ENCODE data around the gene PRC1. TPM values are rescaled to one million over a fixed set of nuclear protein-coding genes. Genes with fewer than 3 reads are reported as not detected.
A peak's percentile ranks its signal among the peaks of the same experiment; 100 is the strongest.

The PRC1 gene
- total RNA-seq, 1 donor from 2014 or later: 11.8 TPM

GRCh38 chr15:90989040-90989768, 5.1 kb downstream of the PRC1 start:
- H2AFZ ChIP-seq (ENCODE audit: low read depth, low read length): no peak overlapping the region
- H3K4me1 ChIP-seq (ENCODE audit: insufficient read depth, low read length): no peaks in the 10 kb centered on the region
- H3K4me2 ChIP-seq (ENCODE audit: low read length): no peak overlapping the region
- no peak overlapping the region for H3K4me3 ChIP-seq (ENCODE audit: insufficient read depth, low read depth, low read length)
- no peak for DNase-seq (ENCODE audit: low read depth)
- Mint-ChIP-seq H3K9me3 (ENCODE audit: unreplicated experiment) (no peaks in the 10 kb centered on the region), H3K4me3 (ENCODE audit: unreplicated experiment) (no peak overlapping the region), H3K27me3 (ENCODE audit: low read depth, unreplicated experiment) (no peaks in the 10 kb centered on the region), H3K4me1 (ENCODE audit: low read depth, unreplicated experiment) (peaks cover 10% of the 10 kb centered on the region), H3K27ac (ENCODE audit: unreplicated experiment) (no peak overlapping the region), H3K36me3 (ENCODE audit: low read depth, unreplicated experiment) (no peaks in the 10 kb centered on the region)
- peaks cover 4% of the 10 kb centered on the region for H4K20me1 ChIP-seq (ENCODE audit: insufficient read depth, low read length)
- no peaks in the 10 kb centered on the region for H3K36me3 ChIP-seq (ENCODE audit: insufficient read depth, low read length)
- no peaks in the 10 kb centered on the region for H3K9me3 ChIP-seq (ENCODE audit: insufficient read depth, low read depth, low read length)
- H3K27me3 ChIP-seq (ENCODE audit: insufficient read depth, low read length): no peaks in the 10 kb centered on the region
- peaks cover 99% of the 10 kb centered on the region for H3K79me2 ChIP-seq (ENCODE audit: insufficient read depth, low read length)
- no peak for FAIRE-seq
- TF ChIP-seq CTCF (IDR thresholded peaks at IDR 0.05; ENCODE audit: insufficient read depth, low read depth, low read length) (no peak), EZH2 (IDR thresholded peaks at IDR 0.05; ENCODE audit: insufficient read depth, low read length) (no peak)
- H3K27ac ChIP-seq (ENCODE audit: low read depth, low read length): no peak overlapping the region
- H3K9ac ChIP-seq (ENCODE audit: low read length): no peak overlapping the region

DNA sequence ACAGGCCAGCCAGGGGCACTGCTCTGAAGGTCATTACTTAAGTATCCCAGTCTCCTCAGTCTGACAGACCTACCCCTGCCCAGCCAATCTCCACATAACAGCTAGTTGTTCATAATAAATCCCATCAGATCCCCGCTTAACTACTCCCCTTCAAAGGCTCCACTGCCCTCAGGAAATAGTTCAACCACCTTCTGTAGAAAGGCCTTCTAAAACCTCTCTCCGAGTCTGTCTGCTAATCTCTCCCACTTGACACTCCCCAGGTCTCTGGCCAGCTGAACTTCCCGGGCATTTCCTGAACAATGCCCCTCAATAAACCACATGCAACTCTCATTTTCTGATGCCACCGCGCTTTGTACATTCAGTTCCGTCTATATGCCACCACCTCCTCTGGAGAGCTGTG, 6.0 kb downstream of the PRC1 start:
- no peaks in the 10 kb centered on the region for H3K4me1 ChIP-seq (ENCODE audit: insufficient read depth, low read length)
- no peak overlapping the region for H3K27ac ChIP-seq (ENCODE audit: low read depth, low read length)
- H3K4me3 ChIP-seq (ENCODE audit: insufficient read depth, low read depth, low read length): no peak overlapping the region
- H3K36me3 ChIP-seq (ENCODE audit: insufficient read depth, low read length): peaks cover 7% of the 10 kb centered on the region
- peak overlapping the region; percentile 22 for H3K4me3 Mint-ChIP-seq (ENCODE audit: unreplicated experiment)
- no peaks in the 10 kb centered on the region for H3K9me3 ChIP-seq (ENCODE audit: insufficient read depth, low read depth, low read length)
- H3K36me3 Mint-ChIP-seq (ENCODE audit: low read depth, unreplicated experiment): no peaks in the 10 kb centered on the region
- H3K4me1 Mint-ChIP-seq (ENCODE audit: low read depth, unreplicated experiment): peaks cover 10% of the 10 kb centered on the region
- H4K20me1 ChIP-seq (ENCODE audit: insufficient read depth, low read length): peaks cover 4% of the 10 kb centered on the region
- H3K27me3 ChIP-seq (ENCODE audit: insufficient read depth, low read length): no peaks in the 10 kb centered on the region
- H3K27ac Mint-ChIP-seq (ENCODE audit: unreplicated experiment): no peak overlapping the region
- H3K79me2 ChIP-seq (ENCODE audit: insufficient read depth, low read length): peaks cover 99% of the 10 kb centered on the region
- no peak for TF ChIP-seq EZH2 (IDR thresholded peaks at IDR 0.05; ENCODE audit: insufficient read depth, low read length)
- TF ChIP-seq CTCF (IDR thresholded peaks at IDR 0.05; ENCODE audit: insufficient read depth, low read depth, low read length): no peak
- H3K9me3 Mint-ChIP-seq (ENCODE audit: unreplicated experiment): no peaks in the 10 kb centered on the region
- H3K4me2 ChIP-seq (ENCODE audit: low read length): no peak overlapping the region
- no peak for DNase-seq (ENCODE audit: low read depth)
- no peak overlapping the region for H3K9ac ChIP-seq (ENCODE audit: low read length)
- H3K27me3 Mint-ChIP-seq (ENCODE audit: low read depth, unreplicated experiment): no peaks in the 10 kb centered on the region
- no peak overlapping the region for H2AFZ ChIP-seq (ENCODE audit: low read depth, low read length)
- FAIRE-seq: no peak

DNA sequence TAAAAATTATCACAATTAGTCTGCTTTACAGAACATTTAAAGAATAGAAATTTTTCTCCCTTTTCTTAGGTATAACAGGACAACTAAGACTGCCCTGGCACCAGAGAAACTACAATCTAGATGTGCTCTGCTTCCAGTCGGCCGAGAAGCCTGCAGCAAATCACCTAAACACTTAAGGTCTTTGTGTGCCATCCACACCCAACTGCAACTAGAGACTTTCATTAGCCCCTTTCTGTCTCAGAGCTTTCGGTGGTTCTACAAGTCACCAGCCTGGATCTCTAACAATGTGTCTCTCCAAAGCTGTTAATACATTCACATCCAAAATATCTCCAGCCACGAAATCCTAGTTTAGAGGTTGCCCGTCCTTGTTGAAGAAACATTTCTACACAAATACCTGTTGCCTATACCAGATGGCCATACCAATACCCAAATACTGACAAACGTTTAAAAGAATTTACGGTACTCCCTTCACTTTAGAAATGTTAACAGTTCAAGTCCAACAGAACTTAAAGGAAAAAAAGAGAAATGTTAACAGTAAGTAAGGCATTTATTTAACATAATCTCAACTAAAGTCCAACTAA, 6.7 kb downstream of the PRC1 start:
- Histone ChIP-seq H3K9me3 (ENCODE audit: insufficient read depth, low read depth, low read length) (no peaks in the 10 kb centered on the region), H3K36me3 (ENCODE audit: insufficient read depth, low read length) (peaks cover 10% of the 10 kb centered on the region), H2AFZ (ENCODE audit: low read depth, low read length) (peak overlapping the region; percentile 50), H3K9ac (ENCODE audit: low read length) (peak overlapping the region; percentile 12), H3K4me2 (ENCODE audit: low read length) (peak overlapping the region; percentile 31), H3K27ac (ENCODE audit: low read depth, low read length) (no peak overlapping the region), H3K4me3 (ENCODE audit: insufficient read depth, low read depth, low read length) (no peak overlapping the region), H3K79me2 (ENCODE audit: insufficient read depth, low read length) (peaks cover 95% of the 10 kb centered on the region), H3K27me3 (ENCODE audit: insufficient read depth, low read length) (no peaks in the 10 kb centered on the region), H3K4me1 (ENCODE audit: insufficient read depth, low read length) (no peaks in the 10 kb centered on the region), H4K20me1 (ENCODE audit: insufficient read depth, low read length) (peaks cover 4% of the 10 kb centered on the region)
- H3K9me3 Mint-ChIP-seq (ENCODE audit: unreplicated experiment): no peaks in the 10 kb centered on the region
- H3K4me1 Mint-ChIP-seq (ENCODE audit: low read depth, unreplicated experiment): peaks cover 13% of the 10 kb centered on the region
- H3K27me3 Mint-ChIP-seq (ENCODE audit: low read depth, unreplicated experiment): no peaks in the 10 kb centered on the region
- FAIRE-seq (no peak), DNase-seq (ENCODE audit: low read depth) (no peak)
- no peak for TF ChIP-seq EZH2 (IDR thresholded peaks at IDR 0.05; ENCODE audit: insufficient read depth, low read length)
- TF ChIP-seq CTCF (IDR thresholded peaks at IDR 0.05; ENCODE audit: insufficient read depth, low read depth, low read length): no peak
- H3K27ac Mint-ChIP-seq (ENCODE audit: unreplicated experiment): no peak overlapping the region
- H3K4me3 Mint-ChIP-seq (ENCODE audit: unreplicated experiment): no peak overlapping the region
- no peaks in the 10 kb centered on the region for H3K36me3 Mint-ChIP-seq (ENCODE audit: low read depth, unreplicated experiment)

Data from astrocyte (in vitro differentiated cells and primary cell).